HG03039 (cell line): ENCODE measurements around the gene DSC1.

Experiments
- ATAC-seq: cut with Tn5 transposase; IDR thresholded peaks from one replicate; pipeline ENCODE4 v1.9.1; 2021; ENCODE audit warnings: mild to moderate bottlenecking, moderate library complexity; ENCODE audit not compliant: unreplicated experiment

DSC1 gene, protein sequence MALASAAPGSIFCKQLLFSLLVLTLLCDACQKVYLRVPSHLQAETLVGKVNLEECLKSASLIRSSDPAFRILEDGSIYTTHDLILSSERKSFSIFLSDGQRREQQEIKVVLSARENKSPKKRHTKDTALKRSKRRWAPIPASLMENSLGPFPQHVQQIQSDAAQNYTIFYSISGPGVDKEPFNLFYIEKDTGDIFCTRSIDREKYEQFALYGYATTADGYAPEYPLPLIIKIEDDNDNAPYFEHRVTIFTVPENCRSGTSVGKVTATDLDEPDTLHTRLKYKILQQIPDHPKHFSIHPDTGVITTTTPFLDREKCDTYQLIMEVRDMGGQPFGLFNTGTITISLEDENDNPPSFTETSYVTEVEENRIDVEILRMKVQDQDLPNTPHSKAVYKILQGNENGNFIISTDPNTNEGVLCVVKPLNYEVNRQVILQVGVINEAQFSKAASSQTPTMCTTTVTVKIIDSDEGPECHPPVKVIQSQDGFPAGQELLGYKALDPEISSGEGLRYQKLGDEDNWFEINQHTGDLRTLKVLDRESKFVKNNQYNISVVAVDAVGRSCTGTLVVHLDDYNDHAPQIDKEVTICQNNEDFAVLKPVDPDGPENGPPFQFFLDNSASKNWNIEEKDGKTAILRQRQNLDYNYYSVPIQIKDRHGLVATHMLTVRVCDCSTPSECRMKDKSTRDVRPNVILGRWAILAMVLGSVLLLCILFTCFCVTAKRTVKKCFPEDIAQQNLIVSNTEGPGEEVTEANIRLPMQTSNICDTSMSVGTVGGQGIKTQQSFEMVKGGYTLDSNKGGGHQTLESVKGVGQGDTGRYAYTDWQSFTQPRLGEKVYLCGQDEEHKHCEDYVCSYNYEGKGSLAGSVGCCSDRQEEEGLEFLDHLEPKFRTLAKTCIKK

DNA sequence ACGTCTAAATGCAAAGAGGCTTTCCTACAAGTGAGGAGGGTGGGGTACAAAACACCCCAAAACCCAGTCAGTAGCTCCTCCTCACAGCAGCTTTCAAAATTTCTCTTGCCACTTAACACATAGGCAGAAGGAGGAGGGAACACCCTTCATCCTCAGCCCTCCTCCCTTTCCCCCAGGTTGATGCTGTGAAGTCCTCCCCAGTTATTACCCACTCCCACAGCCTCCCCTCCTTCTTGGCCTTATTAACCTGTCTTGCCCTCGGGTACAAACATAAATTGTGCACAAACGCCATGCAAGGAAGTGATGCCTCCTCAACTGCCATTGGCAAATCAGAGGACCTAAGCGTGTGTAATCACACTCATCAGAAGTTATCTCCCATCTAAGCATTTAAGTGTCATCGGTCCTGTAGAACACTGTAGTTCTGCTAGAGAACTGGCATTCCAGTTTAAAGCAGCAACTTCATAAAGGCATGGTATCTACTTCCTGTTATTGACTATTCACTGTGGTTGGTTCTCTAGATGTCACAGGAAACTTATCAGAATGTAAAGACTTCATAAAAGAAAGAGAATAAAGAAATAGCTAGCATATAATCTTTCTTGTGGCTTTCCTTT, at the start of gene DSC1:
TSS of gene DSC1 (minus strand) at position 32 of the 611 bp plus-strand sequence. CDS start 262 bp downstream, outside the sequence.
- ATAC-seq, result no peak

DNA sequence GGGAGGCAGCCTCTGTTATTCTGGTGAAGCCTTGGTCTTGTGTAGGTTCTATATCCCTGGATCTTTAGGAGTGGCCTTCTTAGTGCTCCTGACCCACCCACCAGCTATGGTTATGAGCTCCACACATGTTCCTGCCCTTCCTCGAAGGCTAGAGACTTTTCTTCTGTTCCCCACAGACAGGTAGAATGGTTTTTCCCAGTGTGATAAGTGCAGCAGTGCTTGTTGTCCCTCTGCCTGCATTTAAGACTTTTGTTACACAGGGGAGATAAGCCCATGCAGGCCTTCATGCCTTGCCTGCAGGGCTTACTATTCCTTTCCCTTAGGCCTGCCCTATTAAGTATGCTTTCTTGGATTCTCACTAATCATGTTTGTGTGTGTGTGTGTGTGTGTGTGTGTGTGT, 48.4 kb upstream of the DSC1 start:
- no peak for ATAC-seq

DNA sequence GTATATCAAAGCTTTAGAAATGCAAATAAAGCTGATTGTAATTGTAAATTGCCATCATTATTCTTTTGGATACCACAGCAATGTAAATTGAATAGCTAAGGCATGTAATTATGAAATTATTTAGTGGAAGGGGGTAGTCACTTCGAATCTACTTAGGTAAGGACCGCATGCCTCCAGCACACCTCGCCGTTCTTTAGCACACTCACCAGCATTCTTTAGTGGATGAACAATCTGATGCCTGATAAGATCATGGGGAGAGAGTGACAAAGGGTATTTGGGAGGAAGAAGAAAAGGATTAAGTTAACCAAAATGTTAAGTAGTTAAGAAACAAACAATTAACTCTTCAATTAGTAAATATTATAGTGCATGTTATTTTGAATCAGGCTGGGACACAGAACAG, 46.4 kb upstream of the DSC1 start:
- ATAC-seq, result no peak

DNA sequence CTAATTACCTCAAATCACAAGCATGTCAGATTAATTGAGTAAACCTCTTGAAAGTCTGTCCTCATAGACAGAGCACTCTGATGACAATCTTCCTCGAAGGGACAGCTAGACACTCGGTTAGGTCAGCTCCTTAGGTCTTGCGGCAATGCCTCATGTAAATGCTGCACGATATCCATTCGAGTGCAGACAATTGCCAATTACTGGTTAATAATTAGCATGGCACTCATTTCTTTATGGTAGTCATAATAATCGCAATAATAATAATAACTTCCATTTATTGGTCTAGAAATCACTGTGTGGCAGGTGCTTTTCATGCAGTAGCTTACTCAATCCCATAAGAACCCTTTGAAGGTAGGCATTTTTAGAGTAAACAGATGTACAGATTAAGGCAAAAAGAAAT, 44.7 kb upstream of the DSC1 start:
- no peak for ATAC-seq

DNA sequence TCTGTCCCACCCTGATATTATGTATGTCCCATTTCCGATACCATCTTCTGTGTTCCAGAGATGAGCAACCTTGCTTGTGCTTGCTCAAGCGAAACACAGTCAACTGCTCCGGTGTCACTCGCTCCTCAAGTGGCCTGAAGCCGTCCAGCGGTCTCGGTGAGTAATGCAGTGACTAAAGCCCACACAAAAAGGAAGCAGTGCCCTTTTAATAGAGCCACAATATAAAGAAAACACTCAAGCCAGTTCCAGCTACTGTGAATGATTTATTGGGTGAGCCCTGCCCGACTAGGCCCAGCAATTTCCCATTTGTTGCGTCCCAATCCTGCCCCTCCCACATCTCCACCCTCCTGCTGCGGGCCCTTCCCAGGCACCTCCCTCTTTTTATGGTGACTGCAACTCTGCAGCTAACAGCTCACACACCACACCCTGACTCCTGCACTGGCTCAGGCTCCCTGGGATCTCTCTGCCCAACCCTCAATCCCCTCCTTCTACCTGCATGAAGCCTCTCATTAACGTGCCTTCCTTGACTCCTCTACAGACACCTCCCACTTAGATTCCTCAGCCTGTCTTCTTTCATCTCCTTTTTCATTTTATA, 44.2 kb upstream of the DSC1 start:
- peak; percentile 89 for ATAC-seq

DNA sequence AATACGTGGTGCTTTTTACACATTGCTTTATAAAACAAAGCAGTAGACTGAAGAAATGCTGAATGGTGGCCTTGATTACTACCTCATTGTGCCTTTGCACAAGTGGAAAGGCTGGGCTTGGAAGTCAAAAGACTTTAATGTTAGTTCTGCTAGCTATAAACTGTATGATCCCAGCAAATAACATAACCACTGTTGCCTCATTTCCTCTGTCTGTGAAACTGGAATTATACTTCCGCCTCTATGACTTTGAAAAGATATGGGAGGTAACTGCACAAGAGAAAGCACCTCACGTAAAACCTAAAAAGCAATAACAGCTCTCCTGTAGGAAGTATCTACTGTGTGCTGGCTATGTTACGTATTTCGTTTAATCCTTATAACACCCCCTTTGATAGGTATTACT, 43.4 kb upstream of the DSC1 start:
- ATAC-seq, result no peak

DNA sequence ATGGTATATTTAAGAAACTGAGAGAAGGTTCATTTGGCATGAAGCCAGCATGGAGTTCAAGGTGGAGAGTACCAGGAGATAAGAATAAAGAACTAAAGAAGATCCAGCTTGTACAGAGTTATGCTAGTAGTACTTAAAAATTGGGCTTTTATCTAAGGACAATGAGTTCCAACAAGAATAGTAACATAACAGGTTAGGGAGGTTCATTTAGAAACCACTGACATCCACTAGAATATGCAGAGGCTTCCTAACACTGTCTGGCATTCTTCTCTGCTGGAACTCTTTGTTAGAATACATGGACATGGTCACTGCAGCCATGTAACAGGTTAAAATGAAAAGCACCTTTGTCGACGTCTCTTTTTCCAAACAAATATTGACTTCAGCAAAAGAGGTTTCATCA, 42.6 kb upstream of the DSC1 start:
- ATAC-seq, result no peak

DNA sequence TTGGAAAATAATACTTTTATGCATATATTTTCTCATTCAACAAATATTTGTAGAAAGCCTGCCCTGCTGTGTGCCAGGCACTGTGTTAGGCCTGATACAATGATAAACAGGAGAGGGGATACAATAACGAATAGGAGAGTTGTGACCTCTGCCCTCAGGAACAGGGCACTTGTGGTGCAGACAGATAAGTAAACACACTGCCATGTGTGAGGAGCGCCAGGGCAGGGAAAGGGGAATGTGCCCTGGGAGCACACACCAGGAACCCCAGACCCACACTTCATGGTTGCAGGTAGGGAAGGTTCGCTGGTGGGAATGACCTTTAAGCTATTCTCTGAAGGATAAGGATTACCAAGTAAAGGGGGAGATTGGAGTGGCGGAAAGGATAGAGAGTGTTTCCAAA, 42.2 kb upstream of the DSC1 start:
- ATAC-seq, result no peak

DNA sequence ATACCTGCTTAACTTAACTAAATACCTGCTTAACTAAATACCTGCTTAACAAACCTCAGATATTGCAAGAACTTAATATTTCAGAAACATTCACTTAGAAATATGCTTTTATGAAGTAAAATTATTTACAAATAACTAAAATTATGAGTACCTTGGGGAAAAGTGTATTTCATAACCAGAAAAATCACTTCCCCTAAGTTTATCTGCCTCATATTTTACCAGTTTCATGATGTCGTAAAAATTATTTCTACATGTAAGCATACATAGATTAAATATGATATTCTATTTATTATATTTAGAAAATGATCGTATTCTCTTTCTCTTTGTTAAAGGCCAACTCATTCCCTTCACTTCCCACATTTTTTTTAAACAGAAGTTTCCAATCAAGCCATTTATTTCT, 41.5 kb upstream of the DSC1 start:
- no peak for ATAC-seq

DNA sequence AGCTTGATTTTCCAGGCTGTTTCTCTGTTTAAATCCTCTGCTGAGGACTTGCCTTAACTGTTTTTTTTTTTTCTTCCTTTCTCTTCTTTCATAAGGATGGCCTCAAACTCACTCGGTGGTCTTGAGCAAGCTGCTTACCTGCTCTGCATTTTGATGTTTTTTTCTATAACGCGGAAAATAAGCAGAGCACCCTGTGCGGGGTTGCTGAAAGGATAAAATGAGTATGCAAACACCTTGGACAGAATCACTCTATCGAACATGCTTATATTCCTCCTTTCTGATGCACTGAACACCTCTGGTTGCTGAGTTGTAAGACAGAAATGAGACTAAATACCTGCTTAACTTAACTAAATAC, 41.1 kb upstream of the DSC1 start:
- no peak for ATAC-seq

DNA sequence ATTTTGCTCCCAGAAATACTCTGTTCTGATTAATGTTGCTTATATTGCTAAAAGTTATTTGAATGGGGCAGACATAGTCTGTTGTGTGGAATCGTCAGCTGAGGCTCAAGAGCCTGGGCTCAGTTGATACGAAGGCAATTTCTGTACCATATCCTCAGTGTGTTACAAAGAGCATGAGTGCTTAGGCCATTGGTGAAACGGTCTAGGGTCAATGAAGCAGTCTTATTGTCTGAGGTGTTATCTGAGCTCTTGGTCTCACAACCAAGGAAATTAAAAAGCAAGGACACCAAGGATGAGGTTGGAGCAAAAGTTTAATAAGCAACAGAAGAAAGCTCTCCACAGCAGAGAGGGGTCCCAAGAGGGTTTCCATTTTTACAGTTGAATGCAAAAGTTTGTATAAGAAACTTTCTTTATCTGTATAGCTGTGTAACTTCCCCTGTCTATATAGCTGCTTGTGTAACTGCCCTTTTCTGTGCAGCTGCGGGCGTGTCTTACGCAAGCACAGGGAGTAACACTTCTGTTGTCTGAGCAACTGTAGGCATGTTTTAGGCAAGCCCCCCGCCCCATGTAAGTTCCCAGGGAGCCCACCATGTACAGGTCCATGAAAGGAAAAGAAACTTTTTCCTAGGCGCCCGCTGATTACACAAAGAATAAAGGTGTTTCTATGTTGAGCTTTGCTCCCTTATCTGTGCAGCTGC, 40.6 kb upstream of the DSC1 start:
- ATAC-seq, result no peak

DNA sequence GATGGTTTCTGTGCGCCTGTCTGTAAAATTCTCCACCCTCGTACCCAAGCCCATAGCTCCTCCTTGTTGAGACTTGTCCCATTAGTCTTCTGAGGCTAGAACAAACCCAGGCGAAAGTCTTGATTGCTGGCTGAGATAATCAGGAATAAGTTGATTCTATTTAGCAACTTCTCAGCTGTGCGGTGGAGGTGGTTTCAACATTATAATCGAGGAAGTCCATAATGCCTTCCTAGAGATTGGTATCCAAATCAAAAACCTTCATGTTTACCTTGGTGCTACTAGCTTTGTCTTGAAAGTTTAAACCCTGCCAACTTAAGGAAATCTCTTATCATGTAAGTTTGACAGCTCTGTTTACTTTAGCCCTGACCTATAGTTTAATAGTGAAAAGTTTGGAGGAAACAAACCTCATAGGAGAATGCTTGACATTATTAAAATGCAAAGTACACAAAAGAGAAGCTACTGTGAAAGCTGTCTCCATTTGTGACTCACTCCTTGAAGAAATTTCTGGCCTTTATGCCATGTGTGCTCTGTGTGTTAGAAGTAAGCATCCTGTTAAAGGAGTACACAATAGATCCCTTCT, 36.6 kb upstream of the DSC1 start:
- ATAC-seq, result no peak

DNA sequence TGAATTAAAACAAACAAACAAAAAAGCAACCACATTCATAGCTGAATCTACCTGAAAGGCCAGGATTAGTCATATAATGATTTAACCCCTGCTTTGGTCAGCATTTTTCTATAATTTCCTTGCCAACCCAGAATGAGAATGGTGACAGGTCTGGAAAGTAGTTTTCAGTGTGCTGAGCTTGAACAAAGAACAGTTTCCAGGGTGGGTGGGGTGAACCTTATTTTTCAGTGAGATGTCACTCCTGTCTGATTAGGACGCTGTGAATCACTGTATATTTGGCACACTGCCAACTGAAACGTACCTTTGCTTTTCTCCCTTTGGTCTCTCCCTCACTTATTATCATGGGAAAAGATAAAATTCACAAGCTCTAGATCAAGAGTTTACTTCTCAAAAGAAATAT, 35.0 kb upstream of the DSC1 start:
- ATAC-seq, result no peak

DNA sequence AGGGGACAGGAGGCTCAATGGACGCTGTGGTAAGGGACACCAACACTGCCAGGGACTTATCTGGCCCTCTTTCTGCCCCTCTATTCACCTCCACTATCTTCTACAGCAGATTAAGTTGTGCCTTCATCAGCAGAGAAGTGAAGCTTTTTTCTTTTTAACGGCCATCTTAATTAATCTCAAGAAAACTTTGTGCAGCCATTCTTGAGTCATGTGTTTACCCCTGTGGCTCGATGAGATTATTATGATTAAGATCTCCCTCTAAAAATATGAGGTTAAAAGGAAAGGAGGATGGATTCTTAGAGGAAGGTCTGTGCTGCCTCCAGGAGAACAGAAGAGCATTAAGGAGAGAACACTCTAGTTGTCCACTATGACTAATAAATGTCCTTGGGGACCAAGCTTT, 32.4 kb upstream of the DSC1 start:
- ATAC-seq, result no peak

DNA sequence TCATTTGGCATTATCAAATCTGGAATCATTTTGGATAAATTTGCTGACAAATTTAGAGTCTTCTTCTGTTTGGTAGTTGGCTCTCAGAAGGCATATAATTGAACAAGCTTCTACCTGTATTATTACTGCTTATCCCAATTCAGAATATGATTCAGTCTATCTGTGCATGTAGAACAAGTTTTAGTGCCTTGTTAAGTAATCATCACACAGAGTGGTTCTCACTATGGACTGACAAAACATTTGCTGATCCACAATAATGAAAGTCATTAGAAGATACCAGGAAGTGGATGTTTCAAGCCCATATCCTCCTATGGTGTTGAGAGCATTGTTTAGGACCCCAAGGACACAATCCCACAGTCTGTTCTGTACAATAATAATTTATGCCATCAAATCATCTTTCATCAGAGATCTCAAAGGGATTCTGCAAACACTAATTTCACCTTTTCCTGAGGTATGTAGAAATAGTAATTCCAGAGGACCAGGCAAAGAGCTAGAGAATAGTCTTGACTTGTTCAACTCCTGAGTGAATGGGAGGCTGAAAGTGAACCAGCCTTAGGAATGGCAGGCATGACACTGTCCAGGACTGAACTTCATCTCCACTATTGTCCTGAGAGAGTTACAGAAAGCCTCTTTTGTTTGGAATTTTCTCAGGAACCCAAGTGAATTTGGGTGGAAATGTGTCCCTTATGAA, 29.6 kb upstream of the DSC1 start:
- no peak for ATAC-seq

DNA sequence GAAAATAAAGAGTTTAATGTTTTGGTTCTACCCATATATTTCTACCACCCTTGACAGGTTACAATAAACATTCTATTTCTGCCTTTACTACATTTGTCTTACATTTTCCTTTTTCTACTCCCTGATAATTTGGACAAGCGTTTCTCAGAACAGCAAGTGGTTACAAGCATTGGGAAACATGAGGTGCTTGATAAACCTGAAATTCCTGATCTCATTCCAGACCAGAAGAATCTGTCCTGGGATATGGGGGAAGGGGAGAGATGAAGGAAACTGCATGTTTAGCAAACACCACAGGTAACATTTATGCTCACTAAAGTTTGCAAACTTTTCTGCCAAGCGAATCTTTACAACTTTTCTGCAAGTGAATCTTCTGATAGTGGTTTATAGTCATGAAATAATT, 28.3 kb upstream of the DSC1 start:
- no peak for ATAC-seq

DNA sequence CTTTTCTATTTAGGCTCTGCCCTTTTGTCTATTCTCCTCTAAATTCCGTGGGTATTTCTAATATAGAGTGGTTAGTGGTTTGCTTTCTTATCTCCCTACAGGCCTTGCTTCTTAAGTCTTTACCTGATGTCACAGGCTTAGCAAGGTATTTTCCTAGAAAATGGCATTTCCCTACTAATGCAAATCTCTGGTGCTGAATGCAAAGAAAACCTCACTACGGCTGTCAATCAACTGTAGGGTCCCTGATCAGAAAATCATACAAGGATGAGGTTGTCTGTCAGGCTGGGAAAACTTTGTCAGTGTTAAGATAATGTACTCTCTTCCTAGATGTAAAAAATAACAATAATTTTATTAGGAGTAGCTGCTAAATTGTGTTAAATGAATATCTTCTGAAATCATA, 27.1 kb upstream of the DSC1 start:
- no peak for ATAC-seq

DNA sequence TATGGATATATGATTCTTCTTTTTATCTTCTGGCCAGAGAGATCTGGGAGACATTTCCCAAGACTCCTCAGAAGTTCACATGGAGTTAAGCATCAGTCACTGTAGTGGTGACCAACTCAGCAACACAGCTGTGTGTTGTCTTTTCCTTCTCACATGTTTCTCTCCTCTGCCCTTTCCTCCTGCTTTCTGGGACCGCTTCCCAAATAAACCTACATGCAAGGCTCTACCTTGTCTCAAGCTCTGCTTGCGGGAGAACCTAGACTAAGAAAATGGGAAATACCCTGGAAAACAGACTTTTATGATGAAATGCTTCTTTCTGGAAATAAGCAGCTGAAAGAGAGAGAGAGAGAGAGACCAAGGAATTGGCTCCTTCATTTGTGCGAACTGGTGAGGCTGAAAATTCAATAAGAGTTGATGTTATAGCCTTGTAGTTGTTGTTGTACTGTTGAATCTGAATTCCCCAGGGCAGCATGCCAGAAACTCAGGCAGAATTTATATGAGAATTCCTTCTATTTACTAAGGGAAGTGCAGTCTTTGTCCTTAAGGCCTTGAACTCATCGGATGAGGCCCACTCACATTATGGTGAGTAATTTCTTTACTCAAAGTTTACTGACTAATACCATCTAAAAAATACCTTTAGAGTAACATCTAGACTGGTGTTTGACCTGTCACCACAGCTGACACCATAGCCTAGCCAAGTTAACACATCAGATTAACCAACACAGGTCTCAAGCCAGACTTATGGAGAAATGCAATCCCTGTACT, 22.7 kb upstream of the DSC1 start:
- no peak for ATAC-seq

DNA sequence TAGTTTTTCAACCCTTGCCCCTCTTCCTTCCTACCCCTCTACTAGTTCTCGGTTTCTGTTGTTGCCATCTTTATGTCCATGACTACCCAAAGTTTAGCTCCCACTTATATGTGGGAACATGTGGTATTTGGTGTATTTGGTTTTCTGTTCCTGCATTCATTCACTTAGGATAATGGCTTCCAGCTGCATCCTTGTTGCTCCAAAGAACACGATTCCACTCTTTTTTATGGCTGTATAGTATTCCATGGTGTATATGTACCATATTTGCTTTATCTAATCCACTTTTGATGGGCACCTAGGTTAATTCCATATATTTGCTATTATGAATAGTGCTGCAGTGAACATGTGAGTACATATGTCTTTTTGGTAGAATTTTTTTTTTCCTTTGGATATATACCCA, 20.6 kb upstream of the DSC1 start:
- ATAC-seq, result no peak
